HCT116 (cell line): ENCODE measurements around the gene PCCA. TPM values are rescaled to one million over a fixed set of nuclear protein-coding genes. Genes with fewer than 3 reads are reported as not detected.

Experiments
- ATAC-seq: fragments of 200-7000 bp; cut with Tn5 transposase; 2 replicates; pipeline ENCODE4 v1.9.1; 2020; ENCODE audit warnings: mild to moderate bottlenecking, moderate library complexity
- BruUV-seq: library from RNA; stranded (reverse); fragments of 400-500 nt; replicated peaks from 2 replicates; lab custom pipeline; 2021; lab: Mats Ljungman, UMichigan
- CTCF ChIA-PET: fragments of 300-600 bp; sonication (Branson Sonifier 250); formaldehyde crosslinking; loops from one replicate; lab custom pipeline; 2021; ENCODE audit warnings: antibody characterized with exemption; lab: Charles Lee
- POLR2A ChIA-PET: fragments of 300-600, 350-600 bp; sonication (Branson Sonifier 250); formaldehyde crosslinking; loops from one replicate; lab custom pipeline; 2021; ENCODE audit warnings: antibody characterized with exemption; lab: Charles Lee
- RAD21 ChIA-PET, 2 experiments: fragments of 300-600 bp; sonication (Branson Sonifier 250); formaldehyde crosslinking; loops; one replicate each; lab custom pipeline; 2023; ENCODE audit warnings: low total read pairs in 2 of 2; ENCODE audit not compliant: uncharacterized antibody in 2 of 2, unreplicated experiment in 2 of 2, low non-redundant PET in 1 of 2; lab: Charles Lee
- DNase-seq: peaks from one replicate; pipeline ENCODE4 v3.0.0-alpha.2; 2010; ENCODE audit warnings: low read depth, low spot score
- H2AFZ ChIP-seq: fragments of 200-600 bp; shearing (Covaris generic), sonication (generic); 2 replicates; pipeline ENCODE4 v1.6.1; 2017; ENCODE audit warnings: low read depth, mixed run types, mixed read lengths, antibody characterized with exemption, low read length; ENCODE audit not compliant: poor library complexity, severe bottlenecking
- H3K27ac ChIP-seq: 2 replicates; pipeline ENCODE4 v1.5.1; 2012; ENCODE audit warnings: low read depth, low read length
- H3K27me3 ChIP-seq: fragments of 200-600 bp; sonication (generic); 2 replicates; pipeline ENCODE4 v1.6.1; 2016; ENCODE audit warnings: mixed run types, low read length, mixed read lengths; ENCODE audit not compliant: insufficient read depth
- H3K36me3 ChIP-seq, 2 experiments: fragments of 200-500 bp in 1 of 2; fragments of 200-600 bp in 1 of 2; sonication (Bioruptor generic) in 1 of 2; sonication (generic) in 1 of 2; 2 replicates each; pipeline versions ENCODE4 v1.5.1 to v1.6.1; 2014 to 2016; ENCODE audit warnings: low read length in 2 of 2, inconsistent platforms in 1 of 2, mixed read lengths in 1 of 2, mixed run types in 1 of 2; ENCODE audit not compliant: insufficient read depth in 2 of 2, control insufficient read depth in 1 of 2
- H3K4me1 ChIP-seq, 2 experiments: fragments of 200-600 bp in 1 of 2; sonication (generic) in 1 of 2; 2 replicates each; pipeline versions ENCODE4 v1.5.1 to v1.6.1; 2012 to 2017; ENCODE audit warnings: low read length in 2 of 2, inconsistent platforms in 1 of 2, mild to moderate bottlenecking in 1 of 2, mixed read lengths in 1 of 2, mixed run types in 1 of 2, moderate library complexity in 1 of 2; ENCODE audit not compliant: insufficient read depth in 2 of 2, control insufficient read depth in 1 of 2
- H3K4me2 ChIP-seq: fragments of 200-600 bp; sonication (generic); 2 replicates; pipeline ENCODE4 v1.6.1; 2017; ENCODE audit warnings: mixed run types, low read length, mixed read lengths
- H3K4me3 ChIP-seq, 2 experiments: fragments of 200-600 bp in 1 of 2; sonication (generic) in 1 of 2; replicated peaks in 1 of 2; 2 replicates each; pipeline ENCODE4 v1.5.1; 2011 to 2016; ENCODE audit warnings: low read length in 2 of 2, control low read depth in 1 of 2, low read depth in 1 of 2, mild to moderate bottlenecking in 1 of 2, mixed read lengths in 1 of 2, mixed run types in 1 of 2
- H3K79me2 ChIP-seq: fragments of 200-600 bp; sonication (generic); 2 replicates; pipeline ENCODE4 v1.6.1; 2017; ENCODE audit warnings: mild to moderate bottlenecking, mixed run types, low read length, moderate library complexity, mixed read lengths; ENCODE audit not compliant: insufficient read depth
- H3K9ac ChIP-seq: fragments of 200-600 bp; sonication (generic); 2 replicates; pipeline ENCODE4 v1.6.1; 2016; ENCODE audit warnings: low read length, mixed read lengths
- H3K9me2 ChIP-seq: fragments of 200-600 bp; sonication (generic), shearing (Covaris generic); 2 replicates; pipeline ENCODE4 v1.6.1; 2017; ENCODE audit warnings: mixed run types, mild to moderate bottlenecking, moderate library complexity; ENCODE audit not compliant: insufficient read depth
- H3K9me3 ChIP-seq, 2 experiments: fragments of 200-500 bp in 1 of 2; fragments of 200-600 bp in 1 of 2; sonication (Bioruptor generic) in 1 of 2; sonication (generic) in 1 of 2; 2 replicates each; pipeline ENCODE4 v1.6.1; 2014 to 2017; ENCODE audit warnings: low read length in 2 of 2, mixed read lengths in 2 of 2, inconsistent platforms in 1 of 2, low read depth in 1 of 2, mild to moderate bottlenecking in 1 of 2, mixed run types in 1 of 2, moderate library complexity in 1 of 2; ENCODE audit not compliant: control insufficient read depth in 1 of 2, insufficient read depth in 1 of 2
- H4K20me1 ChIP-seq: fragments of 200-600 bp; sonication (generic), shearing (Covaris generic); 2 replicates; pipeline ENCODE4 v1.6.1; 2017; ENCODE audit warnings: mixed run types, mild to moderate bottlenecking, moderate library complexity; ENCODE audit not compliant: insufficient read depth
- CEBPB ChIP-seq: IDR thresholded peaks from 2 replicates; pipeline ENCODE4 v1.6.1; 2012; ENCODE audit warnings: low read depth
- EGR1 ChIP-seq: IDR thresholded peaks from 2 replicates; pipeline ENCODE4 v1.6.1; 2012; ENCODE audit warnings: low read depth
- ELF1 ChIP-seq: IDR thresholded peaks from 2 replicates; pipeline ENCODE4 v1.6.1; 2012; ENCODE audit warnings: low read depth, borderline replicate concordance
- EZH2 ChIP-seq: fragments of 200-600 bp; sonication (generic); IDR thresholded peaks from 2 replicates; pipeline ENCODE4 v1.6.1; 2017; ENCODE audit warnings: antibody characterized with exemption, mixed run types
- EZH2phosphoT487 ChIP-seq: fragments of 200-600 bp; IDR thresholded peaks from 2 replicates; pipeline ENCODE4 v1.6.1; 2018; ENCODE audit warnings: antibody characterized with exemption, borderline replicate concordance
- FOSL1 ChIP-seq: IDR thresholded peaks from 2 replicates; pipeline ENCODE4 v1.6.1; 2012; ENCODE audit warnings: low read depth
- POLR2AphosphoS5 ChIP-seq: IDR thresholded peaks from 2 replicates; pipeline ENCODE4 v1.6.1; 2011; ENCODE audit warnings: mild to moderate bottlenecking, low read depth, low read length, moderate library complexity
- RAD21 ChIP-seq: IDR thresholded peaks from 2 replicates; pipeline ENCODE4 v1.6.1; 2012; ENCODE audit warnings: low read depth, mild to moderate bottlenecking
- SP1 ChIP-seq: IDR thresholded peaks from 2 replicates; pipeline ENCODE4 v1.6.1; 2012; ENCODE audit warnings: low read depth
- TCF7L2 ChIP-seq: IDR thresholded peaks from 2 replicates; pipeline ENCODE4 v1.7.0; 2011; ENCODE audit warnings: borderline replicate concordance, inconsistent platforms; ENCODE audit not compliant: insufficient read depth, insufficient read length; ENCODE audit errors: extremely low read depth
- YY1 ChIP-seq: IDR thresholded peaks from 2 replicates; pipeline ENCODE4 v1.6.1; 2011; ENCODE audit warnings: low read length, low read depth, moderate library complexity, mild to moderate bottlenecking; ENCODE audit not compliant: insufficient replicate concordance; ENCODE audit errors: extremely low read depth
- ZNF274 ChIP-seq: fragments of 200-500 bp; sonication (Bioruptor generic); IDR thresholded peaks from 2 replicates; pipeline ENCODE4 v1.6.1; 2014; ENCODE audit warnings: mild to moderate bottlenecking, low read depth, low read length, inconsistent platforms
- intact Hi-C: fragments of 100-400 bp; cut with micrococcal nuclease; formaldehyde crosslinking; loops from 2 replicates; pipeline ENCODE4 v1.10.0; 2022
- total RNA-seq: library from RNA; stranded (reverse); gene quantifications from one replicate; pipeline ENCODE4 v1.2.1, GENCODE V29; 2021; ENCODE audit not compliant: unreplicated experiment
- TF ChIP-seq, protein P1 (sequence below), 3 experiments: fragments of 200-600 bp in 1 of 3; sonication (generic) in 1 of 3; IDR thresholded peaks in 2 of 3; conservative IDR thresholded peaks in 1 of 3; 2 replicates each; pipeline ENCODE4 v1.5.1; 2012 to 2017; ENCODE audit warnings: low read depth in 2 of 3, low read length in 2 of 3, antibody characterized with exemption in 1 of 3, borderline replicate concordance in 1 of 3, control low read depth in 1 of 3, mild to moderate bottlenecking in 1 of 3, mixed read lengths in 1 of 3, mixed run types in 1 of 3, moderate library complexity in 1 of 3; ENCODE audit not compliant: insufficient read depth in 1 of 3
- TF ChIP-seq, protein P2 (sequence below): IDR thresholded peaks from 2 replicates; pipeline ENCODE4 v1.6.1; 2012

Gene PCCA
- total RNA-seq, 1 experiment from 2014 or later, result 23.0 TPM

DNA sequence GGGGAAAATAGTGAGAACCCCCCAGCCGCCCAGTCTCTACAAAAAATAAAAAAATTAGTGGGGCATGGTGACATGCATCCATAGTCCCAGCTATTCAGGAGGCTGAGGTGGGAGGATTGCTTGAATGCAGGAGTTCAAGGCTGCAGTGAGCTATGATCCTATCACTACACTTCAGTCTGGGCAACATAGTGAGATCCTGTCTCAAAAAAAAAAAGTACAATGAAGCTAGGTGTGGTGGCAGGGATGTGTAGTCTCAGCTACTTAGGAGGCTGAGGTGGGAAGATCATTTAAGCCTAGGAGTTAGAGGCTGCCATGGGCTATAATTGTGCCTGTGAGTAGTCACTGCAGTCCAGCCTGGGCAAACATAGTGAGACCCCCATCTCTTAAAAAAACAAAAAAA lies 8.9 kb downstream of the PCCA start:
- H3K27me3 ChIP-seq, result no peaks in the 10 kb centered on the region
- BruUV-seq, result no TSS peak
- intact Hi-C loops, result no loop called here
- CTCF ChIA-PET, result no interaction called here
- ATAC-seq (no peak), DNase-seq (no peak)
- no peaks in the 10 kb centered on the region for H3K36me3 ChIP-seq
- H3K4me3 ChIP-seq, result no peak overlapping the region
- H2AFZ ChIP-seq, result no peak overlapping the region
- peaks cover 39% of the 10 kb centered on the region for H3K79me2 ChIP-seq
- H3K4me1 ChIP-seq, result peaks cover 12 to 18% of the 10 kb centered on the region in 2 experiments
- H3K9me2 ChIP-seq, result no peaks in the 10 kb centered on the region
- H3K4me2 ChIP-seq, result no peak overlapping the region
- RAD21 ChIA-PET, result no interaction called here
- POLR2A ChIA-PET, result interaction anchor here (2.4 kb wide), 1 partner anchor 9 kb away, joined by 20 read pairs; the partner anchor contains the start of gene PCCA
- H3K9ac ChIP-seq, result no peak overlapping the region
- no peaks in the 10 kb centered on the region for H3K9me3 ChIP-seq
- H4K20me1 ChIP-seq, result no peaks in the 10 kb centered on the region
- H3K27ac ChIP-seq, result no peak overlapping the region
- TF ChIP-seq POLR2AphosphoS5, result no peak
- no peak for TF ChIP-seq EZH2
- TF ChIP-seq, protein P1, sequence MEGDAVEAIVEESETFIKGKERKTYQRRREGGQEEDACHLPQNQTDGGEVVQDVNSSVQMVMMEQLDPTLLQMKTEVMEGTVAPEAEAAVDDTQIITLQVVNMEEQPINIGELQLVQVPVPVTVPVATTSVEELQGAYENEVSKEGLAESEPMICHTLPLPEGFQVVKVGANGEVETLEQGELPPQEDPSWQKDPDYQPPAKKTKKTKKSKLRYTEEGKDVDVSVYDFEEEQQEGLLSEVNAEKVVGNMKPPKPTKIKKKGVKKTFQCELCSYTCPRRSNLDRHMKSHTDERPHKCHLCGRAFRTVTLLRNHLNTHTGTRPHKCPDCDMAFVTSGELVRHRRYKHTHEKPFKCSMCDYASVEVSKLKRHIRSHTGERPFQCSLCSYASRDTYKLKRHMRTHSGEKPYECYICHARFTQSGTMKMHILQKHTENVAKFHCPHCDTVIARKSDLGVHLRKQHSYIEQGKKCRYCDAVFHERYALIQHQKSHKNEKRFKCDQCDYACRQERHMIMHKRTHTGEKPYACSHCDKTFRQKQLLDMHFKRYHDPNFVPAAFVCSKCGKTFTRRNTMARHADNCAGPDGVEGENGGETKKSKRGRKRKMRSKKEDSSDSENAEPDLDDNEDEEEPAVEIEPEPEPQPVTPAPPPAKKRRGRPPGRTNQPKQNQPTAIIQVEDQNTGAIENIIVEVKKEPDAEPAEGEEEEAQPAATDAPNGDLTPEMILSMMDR (IDR thresholded peaks at IDR 0.05 in 2 of 3, conservative IDR thresholded peaks at IDR 0.05 in 1 of 3; ENCODE audit: borderline replicate concordance in 1 of 3, insufficient read depth in 1 of 3, low read depth in 2 of 3, low read length in 2 of 3), result no peak

DNA sequence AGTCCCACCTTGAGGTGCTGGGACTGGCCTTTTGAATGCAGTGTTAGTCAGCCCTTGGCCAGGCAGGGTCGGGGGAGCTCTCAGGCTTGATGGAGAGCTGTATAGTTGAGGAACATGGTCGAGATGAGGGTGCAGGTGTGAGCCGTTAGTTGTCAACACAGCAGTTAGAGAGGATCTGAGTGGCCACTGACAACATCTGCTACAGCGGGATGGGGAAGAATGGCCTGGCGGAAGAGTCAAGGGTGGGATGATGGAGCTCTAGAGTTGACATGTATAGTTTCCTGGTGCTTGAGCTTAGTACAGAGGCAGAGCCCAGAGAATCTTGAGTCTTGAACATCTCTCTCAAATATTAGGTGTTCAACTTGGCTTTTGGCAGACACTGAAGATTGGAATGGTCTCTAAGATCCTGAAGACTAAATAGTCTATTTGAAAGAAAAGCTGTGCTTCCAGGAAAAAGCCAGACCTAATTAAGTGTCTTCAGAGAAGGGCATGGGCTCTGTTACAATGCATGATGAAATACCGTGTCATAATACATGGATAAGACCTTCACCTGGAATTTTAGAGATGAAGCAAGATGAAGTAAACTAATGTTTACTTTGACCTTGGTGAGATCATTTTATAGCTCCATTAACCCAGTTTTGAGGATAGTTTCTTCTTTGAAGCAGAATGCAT lies 9.7 kb downstream of the PCCA start:
- RAD21 ChIA-PET, result interaction anchor here in 1 of 2 experiments (0.7 kb wide), 1 partner anchor 416 kb away, joined by 4 read pairs; no protein-coding TSS in a partner anchor
- intact Hi-C loops, result no loop called here
- CTCF ChIA-PET, result interaction anchor here (1.6 kb wide), 1 partner anchor 10 kb away, joined by 3 read pairs; the partner anchor contains the start of gene PCCA
- Histone ChIP-seq H4K20me1 (no peaks in the 10 kb centered on the region), H2AFZ (no peak overlapping the region), H3K27ac (no peak overlapping the region), H3K9ac (no peak overlapping the region)
- POLR2A ChIA-PET, result interaction anchor here (1.0 to 2.4 kb wide), 2 partner anchors 10 kb away, joined by 3 to 20 read pairs; partner anchors contain the start of gene PCCA
- BruUV-seq, result no TSS peak
- ATAC-seq, result no peak
- TF ChIP-seq TCF7L2 (peak; percentile 19), EGR1 (no peak), ZNF274 (no peak), FOSL1 (no peak), EZH2phosphoT487 (no peak), CEBPB (peak; percentile 84), POLR2AphosphoS5 (no peak), YY1 (no peak), ELF1 (no peak), SP1 (0 out of 2 replicates have a peak, but pooled peaks have one; percentile 15), RAD21 (no peak)
- TF ChIP-seq, protein P2, sequence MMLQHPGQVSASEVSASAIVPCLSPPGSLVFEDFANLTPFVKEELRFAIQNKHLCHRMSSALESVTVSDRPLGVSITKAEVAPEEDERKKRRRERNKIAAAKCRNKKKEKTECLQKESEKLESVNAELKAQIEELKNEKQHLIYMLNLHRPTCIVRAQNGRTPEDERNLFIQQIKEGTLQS, result no peak
- TF ChIP-seq, all 23 proteins: peak for 3
- Histone ChIP-seq H3K9me2 (no peaks in the 10 kb centered on the region), H3K9me3 (no peaks in the 10 kb centered on the region), H3K4me1 (peaks cover 12 to 18% of the 10 kb centered on the region in 2 experiments), H3K36me3 (no peaks in the 10 kb centered on the region), H3K79me2 (peaks cover 31% of the 10 kb centered on the region), H3K27me3 (no peaks in the 10 kb centered on the region), H3K4me2 (no peak overlapping the region), H3K4me3 (no peak overlapping the region)
- no peak for DNase-seq
